PFSK-1 (cell line): ENCODE measurements around the gene HSPA12A.

Experiments used
- FOXP2 ChIP-seq: optimal IDR thresholded peaks from 2 replicates; pipeline ENCODE3; 2011; ENCODE audit warnings: borderline replicate concordance, control low read depth, inconsistent platforms; ENCODE audit not compliant: insufficient read depth; ENCODE audit errors: extremely low read length, extremely low read depth
- POLR2AphosphoS5 ChIP-seq: IDR thresholded peaks from 2 replicates; pipeline ENCODE4 v1.6.1; 2012; ENCODE audit warnings: low read depth, mild to moderate bottlenecking, control low read depth, low read length, moderate library complexity
- SIN3A ChIP-seq: IDR thresholded peaks from 2 replicates; pipeline ENCODE4 v1.6.1; 2012; ENCODE audit warnings: mild to moderate bottlenecking, low read length, moderate library complexity, borderline replicate concordance; ENCODE audit not compliant: insufficient read depth
- TAF1 ChIP-seq: IDR thresholded peaks from 2 replicates; pipeline ENCODE4 v1.6.1; 2012; ENCODE audit warnings: low read length, control low read depth, borderline replicate concordance; ENCODE audit not compliant: insufficient read depth
- TF ChIP-seq, protein P1 (sequence below), 2 experiments: IDR thresholded peaks; 2 replicates each; pipeline versions ENCODE4 v1.6.1 to v1.8.0; 2011 to 2012; ENCODE audit warnings: low read depth in 2 of 2, low read length in 2 of 2, control low read depth in 1 of 2, inconsistent platforms in 1 of 2, mild to moderate bottlenecking in 1 of 2, moderate library complexity in 1 of 2; ENCODE audit not compliant: insufficient read depth in 1 of 2

Gene HSPA12A

DNA sequence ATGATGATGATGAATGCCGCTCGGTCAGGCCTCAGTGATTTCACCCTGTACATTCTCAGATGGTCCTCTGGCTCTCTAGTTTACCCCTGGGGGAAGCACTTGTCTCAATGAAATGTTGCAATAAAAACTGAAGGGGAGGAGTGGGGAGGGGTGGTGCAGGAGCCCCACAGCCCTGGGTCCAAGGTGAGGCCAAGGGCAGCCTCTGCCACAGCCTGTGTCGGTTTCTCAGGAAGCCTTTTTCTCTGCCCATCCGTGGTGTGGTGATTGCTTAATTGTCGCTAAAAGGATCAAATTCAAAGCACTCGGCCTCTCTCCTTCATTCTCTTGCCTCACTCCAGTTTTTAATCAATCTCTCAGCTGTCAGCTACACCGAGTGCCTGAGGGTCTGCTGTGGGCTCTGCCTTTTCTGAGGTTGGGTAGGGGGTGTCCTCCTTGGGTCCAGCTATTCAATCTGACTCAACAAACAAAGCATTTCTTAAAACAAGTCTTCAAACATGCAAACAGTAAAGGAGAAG, 39.1 kb upstream of the HSPA12A start:
- TF ChIP-seq FOXP2: no peak
- TF ChIP-seq POLR2AphosphoS5: no peak
- TF ChIP-seq, protein P1, sequence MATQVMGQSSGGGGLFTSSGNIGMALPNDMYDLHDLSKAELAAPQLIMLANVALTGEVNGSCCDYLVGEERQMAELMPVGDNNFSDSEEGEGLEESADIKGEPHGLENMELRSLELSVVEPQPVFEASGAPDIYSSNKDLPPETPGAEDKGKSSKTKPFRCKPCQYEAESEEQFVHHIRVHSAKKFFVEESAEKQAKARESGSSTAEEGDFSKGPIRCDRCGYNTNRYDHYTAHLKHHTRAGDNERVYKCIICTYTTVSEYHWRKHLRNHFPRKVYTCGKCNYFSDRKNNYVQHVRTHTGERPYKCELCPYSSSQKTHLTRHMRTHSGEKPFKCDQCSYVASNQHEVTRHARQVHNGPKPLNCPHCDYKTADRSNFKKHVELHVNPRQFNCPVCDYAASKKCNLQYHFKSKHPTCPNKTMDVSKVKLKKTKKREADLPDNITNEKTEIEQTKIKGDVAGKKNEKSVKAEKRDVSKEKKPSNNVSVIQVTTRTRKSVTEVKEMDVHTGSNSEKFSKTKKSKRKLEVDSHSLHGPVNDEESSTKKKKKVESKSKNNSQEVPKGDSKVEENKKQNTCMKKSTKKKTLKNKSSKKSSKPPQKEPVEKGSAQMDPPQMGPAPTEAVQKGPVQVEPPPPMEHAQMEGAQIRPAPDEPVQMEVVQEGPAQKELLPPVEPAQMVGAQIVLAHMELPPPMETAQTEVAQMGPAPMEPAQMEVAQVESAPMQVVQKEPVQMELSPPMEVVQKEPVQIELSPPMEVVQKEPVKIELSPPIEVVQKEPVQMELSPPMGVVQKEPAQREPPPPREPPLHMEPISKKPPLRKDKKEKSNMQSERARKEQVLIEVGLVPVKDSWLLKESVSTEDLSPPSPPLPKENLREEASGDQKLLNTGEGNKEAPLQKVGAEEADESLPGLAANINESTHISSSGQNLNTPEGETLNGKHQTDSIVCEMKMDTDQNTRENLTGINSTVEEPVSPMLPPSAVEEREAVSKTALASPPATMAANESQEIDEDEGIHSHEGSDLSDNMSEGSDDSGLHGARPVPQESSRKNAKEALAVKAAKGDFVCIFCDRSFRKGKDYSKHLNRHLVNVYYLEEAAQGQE (IDR thresholded peaks at IDR 0.05; ENCODE audit: insufficient read depth in 1 of 2, low read depth in 2 of 2, low read length in 2 of 2): no peak
- no peak for TF ChIP-seq TAF1
- no peak for TF ChIP-seq SIN3A

DNA sequence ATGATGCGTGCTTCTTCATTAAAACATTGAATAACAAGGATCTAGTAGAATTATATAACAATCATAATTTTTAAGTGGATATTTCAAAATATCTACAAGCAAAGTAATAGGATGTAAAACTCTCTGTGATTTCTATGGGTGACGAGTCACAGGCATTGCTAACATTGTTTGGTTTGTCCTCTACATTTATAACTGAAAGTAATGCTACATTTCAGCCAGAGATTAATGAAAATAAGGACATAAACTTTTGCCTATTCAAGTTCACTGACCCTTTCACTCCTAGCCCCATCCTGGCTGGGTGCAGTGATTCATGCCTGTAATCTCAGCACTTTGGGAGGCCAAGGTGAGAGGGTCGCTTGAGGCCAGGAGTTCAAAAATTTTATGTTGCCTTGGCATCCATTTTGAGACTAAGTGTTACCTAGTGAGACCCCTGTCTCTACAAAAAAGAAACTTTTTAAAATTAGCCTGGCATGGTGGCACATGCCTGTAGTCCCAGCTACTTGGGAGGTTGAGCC, 38.4 kb upstream of the HSPA12A start:
- no peak for TF ChIP-seq FOXP2
- no peak for TF ChIP-seq POLR2AphosphoS5
- TF ChIP-seq TAF1: no peak
- TF ChIP-seq, protein P1 (IDR thresholded peaks at IDR 0.05; ENCODE audit: insufficient read depth in 1 of 2, low read depth in 2 of 2, low read length in 2 of 2): no peak
- no peak for TF ChIP-seq SIN3A

DNA sequence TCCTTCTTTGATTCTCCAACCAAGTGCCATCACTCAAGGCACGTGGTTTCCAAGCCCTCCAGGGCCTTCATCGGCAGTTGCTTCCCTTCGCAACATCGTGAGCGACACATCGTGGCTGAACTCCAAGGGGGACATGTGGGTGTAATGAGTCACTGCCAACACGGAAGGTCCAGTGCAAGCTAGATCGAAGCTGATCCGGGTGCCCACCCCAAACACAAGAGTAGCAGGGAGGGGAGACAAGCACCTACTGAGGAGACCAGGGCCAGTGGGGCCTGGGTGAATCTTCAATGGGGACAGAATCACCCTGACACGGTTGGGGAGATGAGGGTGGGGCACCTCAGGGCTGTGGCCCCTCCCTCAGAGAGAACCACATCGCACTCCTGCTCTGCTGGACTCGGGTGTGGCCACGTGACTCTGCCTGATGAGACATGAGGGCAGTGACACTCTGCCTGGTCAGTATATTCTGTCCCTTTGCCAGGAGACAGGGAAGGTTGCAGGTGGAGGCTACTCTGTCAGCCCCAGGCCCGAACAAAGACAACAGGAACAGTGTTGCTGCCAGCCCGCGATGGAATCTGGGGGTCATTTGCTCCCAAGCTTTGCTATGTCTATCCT, 36.8 kb upstream of the HSPA12A start:
- no peak for TF ChIP-seq POLR2AphosphoS5
- no peak for TF ChIP-seq FOXP2
- TF ChIP-seq, protein P1 (IDR thresholded peaks at IDR 0.05; ENCODE audit: insufficient read depth in 1 of 2, low read depth in 2 of 2, low read length in 2 of 2): no peak
- no peak for TF ChIP-seq TAF1
- no peak for TF ChIP-seq SIN3A

DNA sequence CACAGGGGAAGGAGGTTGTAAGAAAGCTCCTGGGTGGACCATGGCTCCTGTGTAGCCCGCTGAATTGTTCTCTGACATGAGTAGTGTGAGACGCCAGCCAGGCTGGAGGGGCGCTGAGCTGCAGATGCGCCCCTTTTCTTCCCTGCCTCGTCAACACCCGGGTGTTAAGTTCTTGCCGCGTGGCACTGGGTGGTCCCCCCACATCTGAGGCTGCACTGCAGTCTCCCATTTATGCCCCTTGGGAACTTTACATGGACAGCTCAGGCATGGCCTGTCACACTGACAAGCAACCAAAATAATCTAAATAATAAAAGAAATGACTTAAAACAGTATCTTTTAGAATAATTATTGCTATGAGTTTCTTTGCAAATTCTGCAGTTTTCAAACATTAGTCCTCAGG, 34.6 kb upstream of the HSPA12A start:
- TF ChIP-seq SIN3A: no peak
- no peak for TF ChIP-seq POLR2AphosphoS5
- TF ChIP-seq, protein P1 (IDR thresholded peaks at IDR 0.05; ENCODE audit: insufficient read depth in 1 of 2, low read depth in 2 of 2, low read length in 2 of 2): no peak
- no peak for TF ChIP-seq FOXP2
- no peak for TF ChIP-seq TAF1
